Kidney (tissue), 14 donors: ENCODE data around the gene S100A8. TPM values are rescaled to one million over a fixed set of nuclear protein-coding genes. Genes with fewer than 3 reads are reported as not detected.

ENCODE experiments used
- DNase-seq, 5 donors: peaks; one replicate each; pipeline ENCODE4 v3.0.0-alpha.2; 2013 to 2020
- FAIRE-seq: peaks from 2 replicates; lab custom pipeline; 2012; peaks lifted over from hg19 to GRCh38; lab: Jason Lieb, UNC
- H3K27ac ChIP-seq, 2 donors: one replicate each; pipeline ENCODE4 v1.7.0; 2013; ENCODE audit warnings: low read depth in 2 of 2, low read length in 2 of 2, inconsistent platforms in 1 of 2
- H3K27me3 ChIP-seq: one replicate; pipeline ENCODE4 v1.7.1; 2013; ENCODE audit warnings: low read length, inconsistent platforms; ENCODE audit not compliant: control insufficient read depth, insufficient read depth
- H3K36me3 ChIP-seq, 3 donors: one replicate each; pipeline versions ENCODE4 v1.7.0 to v1.7.1; 2013; ENCODE audit warnings: low read length in 3 of 3, control low read depth in 1 of 3, inconsistent platforms in 1 of 3; ENCODE audit not compliant: insufficient read depth in 3 of 3, control insufficient read depth in 2 of 3
- H3K4me1 ChIP-seq, 3 donors: one replicate each; pipeline versions ENCODE4 v1.7.0 to v1.7.1; 2013; ENCODE audit warnings: low read length in 3 of 3, inconsistent platforms in 1 of 3, low read depth in 1 of 3; ENCODE audit not compliant: control insufficient read depth in 2 of 3, insufficient read depth in 2 of 3
- H3K4me3 ChIP-seq, 3 donors: one replicate each; pipeline versions ENCODE4 v1.7.0 to v1.8.1; 2013; ENCODE audit warnings: low read length in 3 of 3, control low read depth in 1 of 3, inconsistent platforms in 1 of 3
- H3K9ac ChIP-seq, 3 donors: one replicate each; pipeline versions ENCODE4 v1.7.0 to v1.7.1; 2013; ENCODE audit warnings: low read length in 3 of 3, control low read depth in 1 of 3, inconsistent platforms in 1 of 3
- H3K9me3 ChIP-seq, 3 donors: one replicate each; pipeline versions ENCODE4 v1.7.0 to v1.7.1; 2013; ENCODE audit warnings: low read length in 3 of 3, control low read depth in 1 of 3, inconsistent platforms in 1 of 3; ENCODE audit not compliant: control insufficient read depth in 2 of 3, insufficient read depth in 1 of 3
- intact Hi-C: fragments of 100-400 bp; cut with DNase I; formaldehyde crosslinking; loops from one replicate; pipeline ENCODE4 v1.11.1; 2022
- polyA plus RNA-seq: library from polyadenylated mRNA; stranded (reverse); fragments of 350-450 nt; fragmentation: Illumina TruSeq; extraction: RNeasy Lipid Tissue Mini Kit (QIAGEN cat#74804); gene quantifications from one replicate; pipeline ENCODE4 v1.2.3, GENCODE V29; 2014; ENCODE audit warnings: low read depth, low replicate concordance; ENCODE audit not compliant: insufficient read depth
- total RNA-seq: library from RNA; stranded (reverse); fragmentation: NEBNext Ultra II Directional; extraction: Animal tissue kit (Norgen Biotek cat#: 25700); gene quantifications from one replicate; pipeline ENCODE4 v1.2.1, GENCODE V29; 2021
- TF ChIP-seq, protein P1 (sequence below): IDR thresholded peaks from 3 replicates; pipeline ENCODE4 v1.5.1; 2012; ENCODE audit warnings: mild to moderate bottlenecking, moderate library complexity, borderline replicate concordance; ENCODE audit not compliant: insufficient read depth; ENCODE audit errors: extremely low read depth
- donor health status: control.
- donor health status: control.
- donor health status: control.
- donor health status: control.
- donor health status: control.
- donor health status: DM: yes; HTN: yes; CAD: no.
- donor health status: Normal renal cell carcinoma (clear cell type).

The S100A8 gene
- total and polyA plus RNA-seq, 2 donors from 2014 or later, result 17.5 to 60.9 TPM

- FAIRE-seq, result no peak
Observed at GRCh38 chr1:153360592-153361479, 30.0 kb downstream of the S100A8 start.

GRCh38 chr1:153360190-153360589 lies 30.7 kb downstream of the S100A8 start:
- Histone ChIP-seq H3K27ac (no peak overlapping the region), H3K9me3 (no peaks in the 10 kb centered on the region), H3K4me1 (no peaks in the 10 kb centered on the region), H3K9ac (no peak overlapping the region), H3K27me3 (no peaks in the 10 kb centered on the region), H3K4me3 (no peak overlapping the region), H3K36me3 (no peaks in the 10 kb centered on the region)
- TF ChIP-seq, protein P1, sequence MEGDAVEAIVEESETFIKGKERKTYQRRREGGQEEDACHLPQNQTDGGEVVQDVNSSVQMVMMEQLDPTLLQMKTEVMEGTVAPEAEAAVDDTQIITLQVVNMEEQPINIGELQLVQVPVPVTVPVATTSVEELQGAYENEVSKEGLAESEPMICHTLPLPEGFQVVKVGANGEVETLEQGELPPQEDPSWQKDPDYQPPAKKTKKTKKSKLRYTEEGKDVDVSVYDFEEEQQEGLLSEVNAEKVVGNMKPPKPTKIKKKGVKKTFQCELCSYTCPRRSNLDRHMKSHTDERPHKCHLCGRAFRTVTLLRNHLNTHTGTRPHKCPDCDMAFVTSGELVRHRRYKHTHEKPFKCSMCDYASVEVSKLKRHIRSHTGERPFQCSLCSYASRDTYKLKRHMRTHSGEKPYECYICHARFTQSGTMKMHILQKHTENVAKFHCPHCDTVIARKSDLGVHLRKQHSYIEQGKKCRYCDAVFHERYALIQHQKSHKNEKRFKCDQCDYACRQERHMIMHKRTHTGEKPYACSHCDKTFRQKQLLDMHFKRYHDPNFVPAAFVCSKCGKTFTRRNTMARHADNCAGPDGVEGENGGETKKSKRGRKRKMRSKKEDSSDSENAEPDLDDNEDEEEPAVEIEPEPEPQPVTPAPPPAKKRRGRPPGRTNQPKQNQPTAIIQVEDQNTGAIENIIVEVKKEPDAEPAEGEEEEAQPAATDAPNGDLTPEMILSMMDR, result no peak
- no peak for FAIRE-seq
- intact Hi-C loops, result no loop called here
- peak in 1 of 5 donors; percentile 13 for DNase-seq

More at GRCh38 chr1:153360592-153361479, 30.0 kb downstream of the S100A8 start:
- H3K4me3 ChIP-seq, result no peak overlapping the region
- peak in 1 of 5 donors; percentile 15 for DNase-seq
- H3K27ac ChIP-seq, result no peak overlapping the region
- H3K27me3 ChIP-seq, result no peaks in the 10 kb centered on the region
- no peak overlapping the region for H3K9ac ChIP-seq
- intact Hi-C loops, result no loop called here
- TF ChIP-seq, protein P1, result no peak
- no peaks in the 10 kb centered on the region for H3K36me3 ChIP-seq
- no peaks in the 10 kb centered on the region for H3K9me3 ChIP-seq
- H3K4me1 ChIP-seq, result no peaks in the 10 kb centered on the region

DNA sequence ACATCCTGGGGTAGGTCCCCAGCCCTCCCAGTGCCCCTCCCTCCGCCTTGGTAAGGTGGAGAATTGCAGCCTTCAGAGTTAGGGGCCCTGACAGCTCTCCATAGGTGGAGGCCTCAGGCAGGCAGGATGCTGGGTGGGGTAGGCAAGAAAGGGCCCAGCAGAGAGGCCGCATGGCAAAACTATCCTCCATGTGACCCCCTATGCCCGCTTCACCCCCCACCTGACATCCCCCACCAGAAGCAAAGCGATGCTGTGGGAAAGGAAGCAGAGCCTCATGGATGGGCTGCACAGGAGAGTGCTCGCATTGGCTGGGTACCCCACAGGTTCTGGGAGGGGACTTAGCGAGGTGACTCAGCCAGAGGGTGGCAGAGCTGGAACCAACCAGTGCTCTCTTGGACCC lies 31.6 kb downstream of the S100A8 start:
- no peaks in the 10 kb centered on the region for H3K4me1 ChIP-seq
- H3K36me3 ChIP-seq, result no peaks in the 10 kb centered on the region
- H3K9me3 ChIP-seq, result no peaks in the 10 kb centered on the region
- FAIRE-seq (no peak), DNase-seq (peak in 1 of 5 donors; percentile 24)
- H3K9ac ChIP-seq, result no peak overlapping the region
- H3K4me3 ChIP-seq, result no peak overlapping the region
- intact Hi-C loops, result loop anchor here (10.0 kb wide), 1 partner anchor 136 kb away; no protein-coding TSS in a partner anchor
- no peak overlapping the region for H3K27ac ChIP-seq
- TF ChIP-seq, protein P1, result no peak
- H3K27me3 ChIP-seq, result no peaks in the 10 kb centered on the region
